ENCODE data around the gene MBNL1. TPM values are rescaled to one million over a fixed set of nuclear protein-coding genes. Genes with fewer than 3 reads are reported as not detected.
A peak's percentile ranks its signal among the peaks of the same experiment; 100 is the strongest.

Gene MBNL1
- total RNA-seq, 2 donors from 2014 or later, result 199 to 327 TPM

GRCh38 chr3:152444029-152444641 lies 175.4 kb downstream of the MBNL1 start:
- DNase-seq (ENCODE audit: low spot score), result no peak
- Histone ChIP-seq H3K4me1 (peaks cover 0 to 32% of the 10 kb centered on the region in 2 donors), H3K36me3 (peaks cover 15% of the 10 kb centered on the region), H3K27me3 (no peaks in the 10 kb centered on the region), H3K4me3 (no peak overlapping the region), H3K9me3 (no peaks in the 10 kb centered on the region), H3K27ac (peak overlapping the region in 1 of 2 donors; percentile 12)
- TF ChIP-seq CTCF (IDR thresholded peaks at IDR 0.05), result peak; percentile 46 to 77

- Histone ChIP-seq H3K4me3 (no peak overlapping the region), H3K9me3 (no peaks in the 10 kb centered on the region), H3K27me3 (no peaks in the 10 kb centered on the region), H3K27ac (no peak overlapping the region), H3K4me1 (peaks cover 0 to 29% of the 10 kb centered on the region in 2 donors), H3K36me3 (peaks cover 18% of the 10 kb centered on the region)
- no peak for TF ChIP-seq CTCF (IDR thresholded peaks at IDR 0.05)
- no peak for DNase-seq (ENCODE audit: low spot score)
Observed at GRCh38 chr3:152445212-152445611, 176.5 kb downstream of the MBNL1 start.

GRCh38 chr3:152446495-152446894 lies 177.8 kb downstream of the MBNL1 start:
- no peak for TF ChIP-seq CTCF (IDR thresholded peaks at IDR 0.05)
- Histone ChIP-seq H3K4me3 (no peak overlapping the region), H3K36me3 (peaks cover 21% of the 10 kb centered on the region), H3K4me1 (peaks cover 0 to 29% of the 10 kb centered on the region in 2 donors), H3K9me3 (no peaks in the 10 kb centered on the region), H3K27me3 (no peaks in the 10 kb centered on the region), H3K27ac (no peak overlapping the region)
- no peak for DNase-seq (ENCODE audit: low spot score)

- DNase-seq (ENCODE audit: low spot score), result no peak
- Histone ChIP-seq H3K27ac (no peak overlapping the region), H3K9me3 (no peaks in the 10 kb centered on the region), H3K27me3 (no peaks in the 10 kb centered on the region), H3K4me1 (peaks cover 0 to 27% of the 10 kb centered on the region in 2 donors), H3K36me3 (peaks cover 26% of the 10 kb centered on the region), H3K4me3 (no peak overlapping the region)
- no peak for TF ChIP-seq CTCF (IDR thresholded peaks at IDR 0.05)
Observed at GRCh38 chr3:152447511-152447910, 178.8 kb downstream of the MBNL1 start.

GRCh38 chr3:152448091-152448490 lies 179.4 kb downstream of the MBNL1 start:
- DNase-seq (ENCODE audit: low spot score), result no peak
- H3K36me3 ChIP-seq, result peaks cover 26% of the 10 kb centered on the region
- H3K27me3 ChIP-seq, result no peaks in the 10 kb centered on the region
- no peak overlapping the region for H3K4me3 ChIP-seq
- peaks cover 0 to 22% of the 10 kb centered on the region in 2 donors for H3K4me1 ChIP-seq
- H3K27ac ChIP-seq, result no peak overlapping the region
- no peaks in the 10 kb centered on the region for H3K9me3 ChIP-seq
- TF ChIP-seq CTCF (IDR thresholded peaks at IDR 0.05), result no peak

- H3K9me3 ChIP-seq, result no peaks in the 10 kb centered on the region
- no peak overlapping the region for H3K4me3 ChIP-seq
- H3K27ac ChIP-seq, result no peak overlapping the region
- H3K4me1 ChIP-seq, result peaks cover 0 to 3% of the 10 kb centered on the region in 2 donors
- TF ChIP-seq CTCF (IDR thresholded peaks at IDR 0.05), result no peak
- no peaks in the 10 kb centered on the region for H3K27me3 ChIP-seq
- no peak for DNase-seq (ENCODE audit: low spot score)
- H3K36me3 ChIP-seq, result peaks cover 33% of the 10 kb centered on the region
Observed at GRCh38 chr3:152452318-152452717, 183.6 kb downstream of the MBNL1 start.

All from right atrium auricular region (tissue), 2 donors.